Spleen (tissue), 7 donors: ENCODE results near the gene ZNF678.

Experiments used
- POLR2A ChIP-seq, 3 donors: fragments of 450-650 bp; IDR thresholded peaks; one replicate each; pipeline ENCODE4 v1.5.1; 2017; ENCODE audit warnings: antibody characterized with exemption in 3 of 3, mild to moderate bottlenecking in 1 of 3
- TF ChIP-seq, protein P1 (sequence below), 11 experiments: fragments of 200-600 bp in 7 of 11; fragments of 450-650 bp in 4 of 11; sonication (generic) in 4 of 11; IDR thresholded peaks in 8 of 11; conservative IDR thresholded peaks in 3 of 11; 1 replicate in 7 of 11; 2 replicates in 4 of 11; pipeline versions ENCODE4 v1.4.0 to v1.8.0; 2016 to 2021; ENCODE audit warnings: antibody characterized with exemption in 11 of 11, inconsistent platforms in 4 of 11, mild to moderate bottlenecking in 1 of 11
- donor health status: DM: no; HTN: no; CAD: no; lungs with moderate emphysema.
- donor health status: DM: no; HTN: no; CAD: no.
- donor health status: DM: no; HTN: no; CAD: no.

DNA sequence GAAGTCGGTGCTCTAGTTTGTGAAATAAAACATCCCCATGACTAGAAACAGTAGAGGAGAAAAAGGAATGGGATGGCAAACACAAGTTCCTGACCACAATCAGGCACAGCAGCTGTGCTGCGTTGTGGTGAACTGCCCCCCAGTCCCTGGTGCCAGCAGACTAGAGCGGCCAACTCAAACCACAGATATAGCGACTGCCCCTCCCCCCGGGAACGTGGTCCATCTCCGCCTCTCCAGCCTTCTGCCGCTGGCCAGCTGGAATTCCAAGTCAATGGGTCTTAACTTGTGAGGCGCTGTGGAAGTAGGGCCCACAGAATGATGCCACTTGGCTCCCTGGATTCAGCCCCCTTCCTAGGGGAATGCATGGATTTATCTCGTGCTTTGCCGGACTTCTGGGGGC lies 41.6 kb upstream of the ZNF678 start:
- TF ChIP-seq, protein P1, sequence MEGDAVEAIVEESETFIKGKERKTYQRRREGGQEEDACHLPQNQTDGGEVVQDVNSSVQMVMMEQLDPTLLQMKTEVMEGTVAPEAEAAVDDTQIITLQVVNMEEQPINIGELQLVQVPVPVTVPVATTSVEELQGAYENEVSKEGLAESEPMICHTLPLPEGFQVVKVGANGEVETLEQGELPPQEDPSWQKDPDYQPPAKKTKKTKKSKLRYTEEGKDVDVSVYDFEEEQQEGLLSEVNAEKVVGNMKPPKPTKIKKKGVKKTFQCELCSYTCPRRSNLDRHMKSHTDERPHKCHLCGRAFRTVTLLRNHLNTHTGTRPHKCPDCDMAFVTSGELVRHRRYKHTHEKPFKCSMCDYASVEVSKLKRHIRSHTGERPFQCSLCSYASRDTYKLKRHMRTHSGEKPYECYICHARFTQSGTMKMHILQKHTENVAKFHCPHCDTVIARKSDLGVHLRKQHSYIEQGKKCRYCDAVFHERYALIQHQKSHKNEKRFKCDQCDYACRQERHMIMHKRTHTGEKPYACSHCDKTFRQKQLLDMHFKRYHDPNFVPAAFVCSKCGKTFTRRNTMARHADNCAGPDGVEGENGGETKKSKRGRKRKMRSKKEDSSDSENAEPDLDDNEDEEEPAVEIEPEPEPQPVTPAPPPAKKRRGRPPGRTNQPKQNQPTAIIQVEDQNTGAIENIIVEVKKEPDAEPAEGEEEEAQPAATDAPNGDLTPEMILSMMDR (IDR thresholded peaks at IDR 0.05 in 8 of 11, conservative IDR thresholded peaks at IDR 0.05 in 3 of 11): no peak
- no peak for TF ChIP-seq POLR2A (IDR thresholded peaks at IDR 0.05)
